GM21526 (cell line): ENCODE measurements around the gene RAB30.
"Not testable (repeated sequence)": the region's sequence is repeated elsewhere in the genome, so short reads cannot be mapped to it uniquely, and the experiment has no call there.

Experiments used
- ATAC-seq: cut with Tn5 transposase; IDR thresholded peaks from one replicate; pipeline ENCODE4 v1.9.1; 2021; ENCODE audit warnings: moderate library complexity; ENCODE audit not compliant: unreplicated experiment, low FRiP score

Gene RAB30

GRCh38 chr11:83012168-83013067 lies 59.3 kb downstream of the RAB30 start:
- no peak for ATAC-seq

GRCh38 chr11:83011333-83012167 lies 60.1 kb downstream of the RAB30 start:
- ATAC-seq = no peak

GRCh38 chr11:83009999-83010398 lies 61.7 kb downstream of the RAB30 start:
- ATAC-seq = no peak

GRCh38 chr11:83009136-83009535 lies 62.6 kb downstream of the RAB30 start:
- ATAC-seq = not testable (repeated sequence)

- ATAC-seq = no peak
Measured at GRCh38 chr11:83008581-83008923, 63.1 kb downstream of the RAB30 start.

- no peak for ATAC-seq
Measured at GRCh38 chr11:83007909-83008580, 63.7 kb downstream of the RAB30 start.

GRCh38 chr11:83007477-83007876 lies 64.2 kb downstream of the RAB30 start:
- no peak for ATAC-seq

GRCh38 chr11:83006877-83007330 lies 64.8 kb downstream of the RAB30 start:
- ATAC-seq = peak; percentile 74

GRCh38 chr11:83004746-83005556 lies 66.7 kb downstream of the RAB30 start:
- ATAC-seq = no peak

- ATAC-seq = no peak
Measured at GRCh38 chr11:83002522-83002921, 69.2 kb downstream of the RAB30 start.

- ATAC-seq = no peak
Measured at GRCh38 chr11:83002053-83002452, 69.6 kb downstream of the RAB30 start.

GRCh38 chr11:83000381-83000780 lies 71.3 kb downstream of the RAB30 start:
- no peak for ATAC-seq

GRCh38 chr11:82999232-82999631 lies 72.5 kb downstream of the RAB30 start:
- no peak for ATAC-seq

- ATAC-seq = no peak
Measured at GRCh38 chr11:82998697-82999096, 73.0 kb downstream of the RAB30 start.

- ATAC-seq = peak; percentile 89
Measured at GRCh38 chr11:82996966-82997606, 74.6 kb downstream of the RAB30 start.

GRCh38 chr11:82995754-82996398 lies 75.8 kb downstream of the RAB30 start:
- no peak for ATAC-seq

GRCh38 chr11:82995235-82995634 lies 76.5 kb downstream of the RAB30 start:
- no peak for ATAC-seq

- no peak for ATAC-seq
Measured at GRCh38 chr11:82994604-82995230, 77.0 kb downstream of the RAB30 start.

- no peak for ATAC-seq
Measured at GRCh38 chr11:82992223-82992622, 79.5 kb downstream of the RAB30 start.
